Hepatocyte (in vitro differentiated cells): ENCODE data around the gene ZNF511. TPM values are rescaled to one million over a fixed set of nuclear protein-coding genes. Genes with fewer than 3 reads are reported as not detected.

Experiments used
- DNase-seq: peaks from one replicate; pipeline ENCODE4 v3.0.0-alpha.2; 2016; ENCODE audit warnings: low spot score
- H2AFZ ChIP-seq: fragments of 200-600 bp; sonication (generic); 2 replicates; pipeline ENCODE4 v1.6.0; 2016; ENCODE audit warnings: antibody characterized with exemption, mild to moderate bottlenecking
- H3K27ac ChIP-seq: fragments of 200-600 bp; sonication (generic); 2 replicates; pipeline ENCODE4 v1.5.1; 2016; ENCODE audit warnings: mild to moderate bottlenecking
- H3K27me3 ChIP-seq: fragments of 200-600 bp; sonication (generic); 2 replicates; pipeline ENCODE4 v1.6.1; 2016
- H3K36me3 ChIP-seq: fragments of 200-600 bp; sonication (generic); replicated peaks from 2 replicates; pipeline ENCODE4 v1.5.1; 2016; ENCODE audit warnings: low read depth; ENCODE audit not compliant: insufficient read depth
- H3K4me1 ChIP-seq: fragments of 200-600 bp; sonication (generic); 2 replicates; pipeline ENCODE4 v1.5.1; 2016; ENCODE audit warnings: mild to moderate bottlenecking, moderate library complexity; ENCODE audit not compliant: insufficient read depth
- H3K4me2 ChIP-seq: fragments of 200-600 bp; sonication (generic); 2 replicates; pipeline ENCODE4 v1.6.0; 2016
- H3K4me3 ChIP-seq: fragments of 200-600 bp; sonication (generic); 2 replicates; pipeline ENCODE4 v1.5.1; 2016; ENCODE audit warnings: mild to moderate bottlenecking
- H3K79me2 ChIP-seq: fragments of 200-600 bp; sonication (generic); 2 replicates; pipeline ENCODE4 v1.6.0; 2017; ENCODE audit warnings: mild to moderate bottlenecking
- H3K9me2 ChIP-seq: fragments of 200-600 bp; sonication (generic); replicated peaks from 2 replicates; pipeline ENCODE4 v1.6.0; 2017; ENCODE audit warnings: mild to moderate bottlenecking; ENCODE audit not compliant: insufficient read depth
- H3K9me3 ChIP-seq: fragments of 200-600 bp; sonication (generic); 2 replicates; pipeline ENCODE4 v1.5.1; 2016; ENCODE audit warnings: low read depth, mild to moderate bottlenecking
- H4K20me1 ChIP-seq: fragments of 200-600 bp; sonication (generic); 2 replicates; pipeline ENCODE4 v1.6.0; 2016; ENCODE audit warnings: mild to moderate bottlenecking; ENCODE audit not compliant: insufficient read depth, poor library complexity, severe bottlenecking
- CTCF ChIP-seq: fragments of 200-600 bp; sonication (generic); IDR thresholded peaks from 2 replicates; pipeline ENCODE4 v1.5.1; 2016; ENCODE audit warnings: antibody characterized with exemption, mild to moderate bottlenecking; ENCODE audit not compliant: poor library complexity
- EZH2 ChIP-seq: fragments of 200-600 bp; sonication (generic); IDR thresholded peaks from 2 replicates; pipeline ENCODE4 v1.6.1; 2016; ENCODE audit warnings: antibody characterized with exemption, mild to moderate bottlenecking, borderline replicate concordance
- EZH2phosphoT487 ChIP-seq: fragments of 200-600 bp; sonication (generic); IDR thresholded peaks from one replicate; pipeline ENCODE4 v1.6.1; 2018; ENCODE audit warnings: antibody characterized with exemption, mild to moderate bottlenecking, low read depth, moderate library complexity; ENCODE audit not compliant: unreplicated experiment, severe bottlenecking
- WGBS: methylation state at CpG from one replicate; pipeline ENCODE4 v1.1.6; 2016; ENCODE audit warnings: low lambda C conversion rate; ENCODE audit errors: missing lambda C conversion rate; 5-methylcytosine and 5-hydroxymethylcytosine counted together
- polyA plus RNA-seq: library from polyadenylated mRNA; unstranded; fragments of >200 nt; fragmentation: Nextera tagmentation; extraction: Ambion mirVana; gene quantifications from 2 replicates; pipeline ENCODE4 v1.2.1, GENCODE V29; 2016
- total RNA-seq: library from RNA; depleted of rRNA; stranded (reverse); fragments of >200 nt; gene quantifications from 2 replicates; pipeline ENCODE4 v1.2.3, GENCODE V29; 2014

The ZNF511 gene
- total and polyA plus RNA-seq, 2 experiments from 2014 or later: 36.9 to 56.9 TPM

DNA sequence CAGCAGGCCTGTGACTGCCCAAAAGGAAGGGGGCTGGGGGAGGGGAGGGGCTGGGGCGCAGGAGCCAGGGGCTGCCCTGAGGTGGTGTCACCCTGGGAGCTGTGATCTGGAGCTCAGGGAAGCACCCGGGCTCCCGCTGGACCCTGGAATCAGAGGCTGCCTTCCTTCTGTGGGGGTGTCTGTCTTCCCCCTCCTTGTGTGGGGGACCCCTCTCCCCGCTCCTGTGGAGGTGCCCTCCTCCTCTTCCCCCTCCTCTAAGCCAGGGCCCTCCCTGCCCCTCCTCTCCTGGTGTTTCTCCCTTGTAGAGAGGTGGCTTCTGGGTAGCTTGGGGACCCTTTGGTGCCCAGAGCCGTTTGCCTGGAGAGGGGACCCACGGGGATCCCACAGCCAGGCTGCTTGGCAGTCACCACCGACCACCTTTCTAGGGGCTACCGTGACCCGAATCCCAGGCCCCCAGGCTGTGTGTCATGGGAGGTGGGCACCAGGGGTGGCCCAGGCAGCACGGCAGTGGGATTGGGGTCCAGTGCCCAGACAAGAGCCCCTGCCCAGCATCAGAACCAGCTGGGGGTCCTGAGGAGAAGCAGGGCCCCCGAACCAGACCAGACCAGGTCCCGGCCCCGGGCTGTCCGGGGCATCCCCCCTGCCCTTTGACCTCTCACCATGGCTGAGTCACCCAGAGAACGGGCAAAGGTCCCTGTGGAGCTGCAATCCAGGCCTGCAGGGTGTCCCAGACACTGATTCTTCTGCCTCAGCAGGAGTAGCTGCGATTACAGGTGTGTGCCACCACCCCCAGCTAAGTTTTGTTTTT lies 39.2 kb downstream of the ZNF511 start:
- Histone ChIP-seq H3K36me3 (no peaks in the 10 kb centered on the region), H3K4me3 (no peak overlapping the region), H3K9me2 (no peaks in the 10 kb centered on the region), H3K27ac (peak overlapping the region; percentile 79), H3K4me1 (peaks cover 5% of the 10 kb centered on the region), H3K9me3 (no peaks in the 10 kb centered on the region), H3K27me3 (no peaks in the 10 kb centered on the region), H3K4me2 (peak overlapping the region; percentile 65), H4K20me1 (no peaks in the 10 kb centered on the region), H2AFZ (no peak overlapping the region), H3K79me2 (no peaks in the 10 kb centered on the region)
- TF ChIP-seq EZH2phosphoT487: no peak
- no peak for TF ChIP-seq CTCF
- no peak for TF ChIP-seq EZH2
- 65% methylated on average over 12 of the region's 16 CpGs for WGBS
- peak; percentile 71 for DNase-seq

DNA sequence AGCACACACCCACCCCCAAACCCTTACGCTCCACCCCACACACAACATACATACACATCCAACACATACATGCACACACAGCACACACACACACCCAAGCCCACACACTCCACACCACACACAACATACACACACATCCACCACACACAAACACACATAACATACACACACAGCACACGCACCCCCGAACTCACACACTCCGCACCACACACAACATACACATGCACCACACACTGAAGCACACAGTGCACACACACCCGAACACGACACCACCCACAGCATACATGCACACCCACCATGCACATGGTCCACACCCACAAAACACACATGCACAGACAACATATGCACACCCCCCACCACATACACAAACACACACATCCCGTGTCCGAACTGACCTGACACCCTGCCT lies 40.5 kb downstream of the ZNF511 start:
- TF ChIP-seq EZH2: no peak
- TF ChIP-seq EZH2phosphoT487: no peak
- TF ChIP-seq CTCF: no peak
- WGBS: 89% methylated on average over 8 of the region's 8 CpGs
- H3K27me3 ChIP-seq: no peaks in the 10 kb centered on the region

DNA sequence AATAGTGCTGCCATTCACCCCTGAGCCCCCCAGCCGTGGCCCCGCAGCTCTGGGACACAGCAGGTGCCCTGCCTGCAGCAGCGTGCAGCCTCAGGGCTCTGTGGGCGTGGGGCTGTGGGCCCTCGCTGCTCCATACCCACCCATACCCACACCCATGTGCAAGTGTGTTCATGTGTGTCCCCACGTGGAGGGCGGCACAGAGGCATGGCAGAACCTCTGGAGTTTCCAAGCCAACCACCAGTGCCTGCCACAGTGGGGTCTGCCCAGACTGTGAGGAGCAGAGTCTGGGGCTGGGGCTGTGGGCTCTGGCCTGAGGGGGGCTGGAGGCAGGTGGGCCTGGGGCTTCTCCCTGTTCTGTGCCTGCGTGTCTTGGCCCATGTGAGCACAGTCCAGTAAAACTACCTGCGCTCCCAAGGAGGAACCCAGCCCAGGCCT lies 40.9 kb downstream of the ZNF511 start:
- H3K4me1 ChIP-seq: peaks cover 5% of the 10 kb centered on the region
- H3K9me3 ChIP-seq: no peaks in the 10 kb centered on the region
- H3K4me3 ChIP-seq: no peak overlapping the region
- no peaks in the 10 kb centered on the region for H3K9me2 ChIP-seq
- no peaks in the 10 kb centered on the region for H3K79me2 ChIP-seq
- H3K27me3 ChIP-seq: no peaks in the 10 kb centered on the region
- H3K27ac ChIP-seq: no peak overlapping the region
- H3K4me2 ChIP-seq: no peak overlapping the region
- H4K20me1 ChIP-seq: no peaks in the 10 kb centered on the region
- TF ChIP-seq EZH2phosphoT487: no peak
- TF ChIP-seq CTCF: no peak
- TF ChIP-seq EZH2: no peak
- 85% methylated on average over 9 of the region's 9 CpGs for WGBS
- H2AFZ ChIP-seq: no peak overlapping the region
- no peak for DNase-seq
- no peaks in the 10 kb centered on the region for H3K36me3 ChIP-seq

More for the DNA sequence above, 40.5 kb downstream of the ZNF511 start:
- Histone ChIP-seq H3K4me1 (peaks cover 5% of the 10 kb centered on the region), H3K9me3 (no peaks in the 10 kb centered on the region), H3K4me2 (no peak overlapping the region), H3K27ac (no peak overlapping the region), H4K20me1 (no peaks in the 10 kb centered on the region), H3K9me2 (no peaks in the 10 kb centered on the region), H2AFZ (no peak overlapping the region), H3K79me2 (no peaks in the 10 kb centered on the region), H3K4me3 (no peak overlapping the region), H3K36me3 (no peaks in the 10 kb centered on the region)
- no peak for DNase-seq
